Breast epithelium (tissue), 4 donors: ENCODE results near the gene TBC1D10A. TPM values are rescaled to one million over a fixed set of nuclear protein-coding genes. Genes with fewer than 3 reads are reported as not detected.

Experiments
- DNase-seq, 2 donors: peaks; one replicate each; pipeline ENCODE4 v3.0.0-alpha.2; 2019; ENCODE audit warnings: low spot score in 2 of 2
- H3K27ac ChIP-seq, 2 donors: fragments of 200-600 bp; sonication (generic) in 1 of 2; one replicate each; pipeline ENCODE4 v1.5.1; 2016 to 2019; ENCODE audit warnings: mild to moderate bottlenecking in 1 of 2
- H3K27me3 ChIP-seq, 2 donors: fragments of 200-600 bp; sonication (generic) in 1 of 2; one replicate each; pipeline versions ENCODE4 v1.5.1 to v1.6.0; 2017 to 2019; ENCODE audit warnings: control low read depth in 1 of 2, mild to moderate bottlenecking in 1 of 2
- H3K36me3 ChIP-seq: fragments of 200-600 bp; one replicate; pipeline ENCODE4 v1.5.1; 2019
- H3K4me1 ChIP-seq, 2 donors: fragments of 200-600 bp; sonication (generic); one replicate each; pipeline ENCODE4 v1.5.1; 2016 to 2019; ENCODE audit warnings: control low read depth in 1 of 2
- H3K4me3 ChIP-seq, 3 donors: fragments of 200-600 bp; sonication (generic); 1 replicate in 2 of 3; 2 replicates in 1 of 3; pipeline ENCODE4 v1.5.1; 2016 to 2019; ENCODE audit warnings: mild to moderate bottlenecking in 3 of 3, moderate library complexity in 2 of 3
- H3K9me3 ChIP-seq, 2 donors: fragments of 200-600 bp; sonication (generic) in 1 of 2; one replicate each; pipeline ENCODE4 v1.5.1; 2016 to 2019; ENCODE audit warnings: control low read depth in 1 of 2
- CTCF ChIP-seq, 3 donors: fragments of 450-650 bp; IDR thresholded peaks; one replicate each; pipeline ENCODE4 v1.5.1; 2016 to 2017; ENCODE audit warnings: antibody characterized with exemption in 3 of 3, mild to moderate bottlenecking in 3 of 3, moderate library complexity in 3 of 3
- POLR2A ChIP-seq: fragments of 450-650 bp; IDR thresholded peaks from one replicate; pipeline ENCODE4 v1.6.1; 2016; ENCODE audit warnings: antibody characterized with exemption, mild to moderate bottlenecking, moderate library complexity
- POLR2AphosphoS5 ChIP-seq, 3 donors: sonication (generic); formaldehyde crosslinking; IDR thresholded peaks; one replicate each; pipeline ENCODE4 v1.6.1; 2017; ENCODE audit warnings: antibody characterized with exemption in 3 of 3
- intact Hi-C: fragments of 100-400 bp; cut with DNase I; formaldehyde crosslinking; loops from one replicate; pipeline ENCODE4 v1.15.1; 2023; ENCODE audit warnings: low total_unique reads
- total RNA-seq, 3 donors: library from RNA; depleted of rRNA; stranded (reverse); fragments of >200 nt; gene quantifications; one replicate each; pipeline ENCODE4 v1.1.0, GENCODE V29; 2016

Gene TBC1D10A
- total RNA-seq, 3 donors from 2014 or later, result 25.0 to 50.1 (median 32.4) TPM

GRCh38 chr22:30297991-30298701 is 28.6 kb downstream of the TBC1D10A start:
- peak overlapping the region; percentile 85 to 94 for H3K27ac ChIP-seq
- peaks cover 23 to 45% of the 10 kb centered on the region in 2 donors for H3K4me1 ChIP-seq
- no peaks in the 10 kb centered on the region for H3K36me3 ChIP-seq
- H3K27me3 ChIP-seq, result no peaks in the 10 kb centered on the region
- DNase-seq, result peak; percentile 80 to 83
- intact Hi-C loops, result no loop called here
- no peak overlapping the region for H3K4me3 ChIP-seq
- TF ChIP-seq CTCF (IDR thresholded peaks at IDR 0.05) (peak; percentile 15 to 55 (median 31)), POLR2A (no peak), POLR2AphosphoS5 (IDR thresholded peaks at IDR 0.05) (peak in 2 of 3 donors; percentile 36 to 56)
- no peaks in the 10 kb centered on the region for H3K9me3 ChIP-seq

DNA sequence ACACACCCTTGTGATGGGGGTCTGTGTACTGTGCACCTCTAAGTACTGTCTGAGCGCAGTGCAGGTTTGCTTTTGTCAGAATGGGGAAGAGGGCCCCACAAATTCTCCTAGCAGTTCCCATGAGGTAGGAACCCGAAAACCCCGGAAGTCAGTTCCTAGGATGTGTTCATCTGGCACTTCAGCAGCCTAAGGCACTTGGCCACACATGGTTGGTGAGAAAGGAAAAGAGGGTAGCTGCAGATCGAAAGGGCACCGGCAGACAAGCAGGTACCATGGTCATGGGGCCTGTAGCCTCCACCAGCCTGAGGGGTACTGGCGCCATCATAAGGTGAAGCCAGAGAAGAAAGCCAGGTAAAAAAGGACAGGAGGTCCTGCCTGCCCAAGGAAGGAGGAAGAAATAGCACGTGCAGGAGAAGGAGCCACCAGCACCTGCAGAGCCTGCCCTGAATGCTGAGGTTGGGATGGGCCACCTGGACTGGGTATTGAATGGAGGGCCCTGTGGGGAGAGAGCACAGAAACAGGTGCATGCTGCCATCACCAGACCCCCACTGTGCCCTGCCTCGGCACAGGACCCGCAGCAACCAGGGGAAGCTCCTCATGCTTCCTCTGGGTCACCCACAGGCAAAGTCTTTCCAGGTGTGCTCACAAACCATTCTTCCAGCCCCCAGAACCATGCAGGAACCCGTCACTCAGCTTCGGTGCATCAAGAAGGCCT is 29.3 kb downstream of the TBC1D10A start:
- H3K4me3 ChIP-seq, result no peak overlapping the region
- H3K27ac ChIP-seq, result peak overlapping the region; percentile 85 to 94
- H3K27me3 ChIP-seq, result no peaks in the 10 kb centered on the region
- TF ChIP-seq POLR2AphosphoS5 (IDR thresholded peaks at IDR 0.05), result no peak
- no peak for TF ChIP-seq POLR2A
- no peak for TF ChIP-seq CTCF (IDR thresholded peaks at IDR 0.05)
- no peaks in the 10 kb centered on the region for H3K9me3 ChIP-seq
- no peaks in the 10 kb centered on the region for H3K36me3 ChIP-seq
- peaks cover 21 to 38% of the 10 kb centered on the region in 2 donors for H3K4me1 ChIP-seq
- no peak for DNase-seq
- intact Hi-C loops, result no loop called here

GRCh38 chr22:30296833-30297232 is 29.9 kb downstream of the TBC1D10A start:
- H3K27me3 ChIP-seq, result no peaks in the 10 kb centered on the region
- intact Hi-C loops, result no loop called here
- no peaks in the 10 kb centered on the region for H3K36me3 ChIP-seq
- DNase-seq, result no peak
- no peak for TF ChIP-seq POLR2AphosphoS5 (IDR thresholded peaks at IDR 0.05)
- no peak for TF ChIP-seq CTCF (IDR thresholded peaks at IDR 0.05)
- TF ChIP-seq POLR2A, result no peak
- H3K27ac ChIP-seq, result peak overlapping the region; percentile 85 to 94
- H3K4me1 ChIP-seq, result peaks cover 16 to 34% of the 10 kb centered on the region in 2 donors
- H3K9me3 ChIP-seq, result no peaks in the 10 kb centered on the region
- no peak overlapping the region for H3K4me3 ChIP-seq

DNA sequence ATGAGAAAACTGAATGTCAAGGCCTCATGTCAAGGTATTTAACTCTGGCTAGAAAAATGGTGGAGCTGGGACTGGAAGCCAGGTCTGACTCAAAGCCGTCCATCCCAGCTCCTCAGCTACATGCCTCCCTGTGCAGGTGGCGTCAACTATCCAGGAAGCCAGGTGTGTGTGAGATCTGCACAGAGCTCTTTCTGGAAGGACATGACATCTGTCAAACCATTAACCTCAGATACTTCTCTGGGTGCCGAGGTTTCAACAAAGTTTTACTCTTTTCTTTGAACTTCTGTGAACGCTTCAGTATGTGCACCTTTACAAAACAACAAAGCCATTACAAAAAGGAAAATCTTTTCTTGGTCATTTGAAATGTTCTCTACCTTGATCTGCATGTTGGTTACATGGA is 30.4 kb downstream of the TBC1D10A start:
- H3K4me3 ChIP-seq, result no peak overlapping the region
- H3K4me1 ChIP-seq, result peaks cover 16 to 34% of the 10 kb centered on the region in 2 donors
- no peaks in the 10 kb centered on the region for H3K27me3 ChIP-seq
- DNase-seq, result no peak
- no peak for TF ChIP-seq POLR2A
- H3K27ac ChIP-seq, result peak overlapping the region; percentile 57 to 94
- no peaks in the 10 kb centered on the region for H3K36me3 ChIP-seq
- H3K9me3 ChIP-seq, result no peaks in the 10 kb centered on the region
- intact Hi-C loops, result no loop called here

DNA sequence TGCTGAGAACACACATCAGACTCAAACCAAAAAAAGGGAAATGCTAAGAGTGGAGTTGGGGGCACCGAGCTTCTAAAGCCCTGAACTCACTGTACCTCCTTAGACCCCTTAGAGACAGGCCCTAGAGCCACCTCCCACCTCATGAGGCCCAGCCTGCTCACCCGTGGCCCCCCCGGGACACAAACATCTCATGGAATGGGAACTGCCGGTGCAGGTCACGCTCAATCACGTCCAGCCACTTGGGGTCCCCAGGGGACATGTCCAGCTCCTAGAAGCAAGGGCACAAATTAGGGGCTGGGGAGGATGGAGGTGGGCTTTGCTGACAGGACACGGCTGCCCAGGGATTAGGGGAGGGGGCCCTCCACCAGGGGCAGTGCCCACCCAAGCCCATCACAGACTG is 31.2 kb downstream of the TBC1D10A start:
- Histone ChIP-seq H3K27me3 (no peaks in the 10 kb centered on the region), H3K4me3 (no peak overlapping the region), H3K27ac (peak overlapping the region; percentile 57 to 61), H3K9me3 (no peaks in the 10 kb centered on the region), H3K4me1 (peaks cover 23 to 41% of the 10 kb centered on the region in 2 donors), H3K36me3 (no peaks in the 10 kb centered on the region)
- no peak for DNase-seq
- intact Hi-C loops, result no loop called here
- TF ChIP-seq POLR2A (no peak), CTCF (IDR thresholded peaks at IDR 0.05) (no peak), POLR2AphosphoS5 (IDR thresholded peaks at IDR 0.05) (no peak)
